CD14-positive monocyte (primary cell): ENCODE measurements around the gene TMEM250. TPM values are rescaled to one million over a fixed set of nuclear protein-coding genes. Genes with fewer than 3 reads are reported as not detected.

Source experiments
- DNase-seq, 3 donors: peaks; one replicate each; pipeline ENCODE4 v3.0.0-alpha.2; 2011 to 2022
- H2AFZ ChIP-seq: 2 replicates; pipeline ENCODE4 v1.6.0; 2012; ENCODE audit warnings: mild to moderate bottlenecking, low read depth, low read length, inconsistent platforms; ENCODE audit not compliant: insufficient read depth, poor library complexity, severe bottlenecking
- H3K27ac ChIP-seq, 2 donors: 1 replicate in 1 of 2; 2 replicates in 1 of 2; pipeline ENCODE4 v1.5.1; 2012 to 2013; ENCODE audit warnings: low read length in 2 of 2, control low read depth in 1 of 2, inconsistent platforms in 1 of 2, low read depth in 1 of 2, mild to moderate bottlenecking in 1 of 2
- H3K27me3 ChIP-seq, 2 donors: one replicate each; pipeline versions ENCODE4 v1.6.0 to v1.6.1; 2011 to 2013; ENCODE audit warnings: low read length in 2 of 2; ENCODE audit not compliant: control insufficient read depth in 2 of 2, insufficient read depth in 2 of 2
- H3K36me3 ChIP-seq, 2 donors: replicated peaks in 1 of 2; 1 replicate in 1 of 2; 2 replicates in 1 of 2; pipeline versions ENCODE4 v1.5.1 to v1.6.1; 2012 to 2013; ENCODE audit warnings: low read length in 2 of 2, control low read depth in 1 of 2, inconsistent platforms in 1 of 2, mild to moderate bottlenecking in 1 of 2; ENCODE audit not compliant: insufficient read depth in 2 of 2, control insufficient read depth in 1 of 2
- H3K4me1 ChIP-seq, 2 donors: 1 replicate in 1 of 2; 2 replicates in 1 of 2; pipeline versions ENCODE4 v1.5.1 to v1.6.1; 2012 to 2013; ENCODE audit warnings: low read length in 2 of 2, control low read depth in 1 of 2, inconsistent platforms in 1 of 2, mild to moderate bottlenecking in 1 of 2, moderate library complexity in 1 of 2; ENCODE audit not compliant: insufficient read depth in 2 of 2, control insufficient read depth in 1 of 2
- H3K4me2 ChIP-seq: replicated peaks from 2 replicates; pipeline ENCODE3; 2012; ENCODE audit warnings: low read length, moderate library complexity, mild to moderate bottlenecking; ENCODE audit not compliant: poor library complexity, severe bottlenecking; ENCODE audit errors: extremely low read depth
- H3K4me3 ChIP-seq, 3 experiments: fragments of 200-600 bp in 1 of 3; sonication (generic) in 1 of 3; replicated peaks in 1 of 3; 1 replicate in 2 of 3; 2 replicates in 1 of 3; pipeline ENCODE4 v1.5.1; 2011 to 2013; ENCODE audit warnings: low read length in 3 of 3, mild to moderate bottlenecking in 3 of 3, control low read depth in 2 of 3, low read depth in 2 of 3, inconsistent platforms in 1 of 3, moderate library complexity in 1 of 3
- H3K79me2 ChIP-seq: 2 replicates; pipeline ENCODE4 v1.6.0; 2012; ENCODE audit warnings: mild to moderate bottlenecking, control low read depth, inconsistent platforms, low read length, moderate library complexity; ENCODE audit not compliant: insufficient read depth
- H3K9ac ChIP-seq: 2 replicates; pipeline ENCODE4 v1.6.0; 2017; ENCODE audit warnings: low read length, mild to moderate bottlenecking; ENCODE audit not compliant: insufficient read depth, poor library complexity, severe bottlenecking
- H3K9me3 ChIP-seq, 2 donors: replicated peaks in 1 of 2; 1 replicate in 1 of 2; 2 replicates in 1 of 2; pipeline versions ENCODE4 v1.5.1 to v1.6.1; 2012 to 2013; ENCODE audit warnings: low read length in 2 of 2, control low read depth in 1 of 2; ENCODE audit not compliant: control insufficient read depth in 1 of 2, insufficient read depth in 1 of 2
- H4K20me1 ChIP-seq: 2 replicates; pipeline ENCODE4 v1.6.0; 2012; ENCODE audit warnings: mild to moderate bottlenecking, low read length, control low read depth, moderate library complexity; ENCODE audit not compliant: insufficient read depth
- H3K27ac Mint-ChIP-seq, 7 donors: one replicate each; pipeline ENCODE4 v1.8.0; 2020; ENCODE audit warnings: mild to moderate bottlenecking in 7 of 7, mixed read lengths in 7 of 7, moderate library complexity in 6 of 7, inconsistent platforms in 2 of 7
- H3K27me3 Mint-ChIP-seq, 3 donors: one replicate each; pipeline ENCODE4 v1.8.0; 2021 to 2022; ENCODE audit warnings: low read depth in 3 of 3, mild to moderate bottlenecking in 3 of 3, mixed read lengths in 3 of 3, moderate library complexity in 3 of 3, inconsistent platforms in 1 of 3
- H3K36me3 Mint-ChIP-seq, 2 donors: one replicate each; pipeline ENCODE4 v1.8.0; 2020; ENCODE audit warnings: mixed read lengths in 2 of 2, inconsistent platforms in 1 of 2, mild to moderate bottlenecking in 1 of 2
- H3K4me1 Mint-ChIP-seq: one replicate; pipeline ENCODE4 v1.8.0; 2020; ENCODE audit warnings: mild to moderate bottlenecking, mixed read lengths
- H3K4me3 Mint-ChIP-seq, 2 donors: one replicate each; pipeline ENCODE4 v1.8.0; 2020; ENCODE audit warnings: mild to moderate bottlenecking in 2 of 2, mixed read lengths in 2 of 2, moderate library complexity in 1 of 2
- H3K9me3 Mint-ChIP-seq, 7 donors: one replicate each; pipeline ENCODE4 v1.8.0; 2020 to 2022; ENCODE audit warnings: mixed read lengths in 7 of 7, mild to moderate bottlenecking in 6 of 7, moderate library complexity in 6 of 7, inconsistent platforms in 2 of 7
- CTCF ChIP-seq: fragments of 200-600 bp; IDR thresholded peaks from one replicate; pipeline ENCODE4 v1.8.0; 2022; ENCODE audit warnings: antibody characterized with exemption, mild to moderate bottlenecking
- WGBS: methylation state at CpG from one replicate; pipeline ENCODE4 v1.1.5; 2013; ENCODE audit warnings: missing lambda C conversion rate; ENCODE audit not compliant: insufficient coverage; 5-methylcytosine and 5-hydroxymethylcytosine counted together
- intact Hi-C, 2 donors: fragments of 100-400 bp; cut with micrococcal nuclease; formaldehyde crosslinking; loops; one replicate each; pipeline versions ENCODE4 v1.15.0 to v1.15.1; 2023
- polyA plus RNA-seq, 3 donors: library from polyadenylated mRNA; depleted of rRNA in 1 of 3; unstranded in 2 of 3; stranded (reverse) in 1 of 3; fragments of 300-500 nt in 2 of 3; fragments of >200 nt in 1 of 3; fragmentation: Illumina TruSeq in 2 of 3; gene quantifications; 1 replicate in 2 of 3; 2 replicates in 1 of 3; pipeline ENCODE4 v1.2.3, GENCODE V29; 2012 to 2021

The TMEM250 gene
- polyA plus RNA-seq, 3 donors, result 11.0 to 38.0 (median 30.9) TPM

- Mint-ChIP-seq H3K4me1 (peaks cover 16% of the 10 kb centered on the region), H3K9me3 (peaks cover 4 to 9% (median 5%) of the 10 kb centered on the region in 7 donors), H3K27me3 (peaks cover 1 to 5% (median 4%) of the 10 kb centered on the region in 3 donors), H3K27ac (peak overlapping the region in 1 of 7 donors; percentile 77), H3K4me3 (peak overlapping the region; percentile 65 to 81), H3K36me3 (no peaks in the 10 kb centered on the region)
- Histone ChIP-seq H3K36me3 (no peaks in the 10 kb centered on the region), H4K20me1 (peaks cover 3% of the 10 kb centered on the region), H3K4me1 (peaks cover 16 to 34% of the 10 kb centered on the region in 2 donors), H3K4me3 (peak overlapping the region in 1 of 3 experiments; percentile 57), H2AFZ (peak overlapping the region; percentile 77), H3K79me2 (peaks cover 10% of the 10 kb centered on the region), H3K4me2 (peak overlapping the region; percentile 68), H3K27ac (no peak overlapping the region), H3K9me3 (no peaks in the 10 kb centered on the region), H3K9ac (no peak overlapping the region), H3K27me3 (peaks cover 0 to 3% of the 10 kb centered on the region in 2 donors)
- DNase-seq, result peak; percentile 67 to 82 (median 74)
- intact Hi-C loops, result loop anchor here (2.0 to 10.0 kb wide), 6 partner anchors 34 to 418 kb away; partner anchors contain the start of gene KCNT1 (in 1 of the 2)
- peak; percentile 97 for TF ChIP-seq CTCF
- WGBS, result 22% methylated on average over 40 of the region's 45 CpGs
Measured at GRCh38 chr9:136122425-136123383, 4.0 kb upstream of the TMEM250 start.

GRCh38 chr9:136121801-136122200 is 3.1 kb upstream of the TMEM250 start:
- H3K27me3 ChIP-seq, result peaks cover 0 to 3% of the 10 kb centered on the region in 2 donors

More at GRCh38 chr9:136121801-136122200, 3.1 kb upstream of the TMEM250 start:
- Mint-ChIP-seq H3K4me3 (no peak overlapping the region), H3K9me3 (peaks cover 4 to 10% (median 5%) of the 10 kb centered on the region in 7 donors), H3K36me3 (no peaks in the 10 kb centered on the region), H3K27ac (no peak overlapping the region), H3K27me3 (peaks cover 1 to 4% (median 3%) of the 10 kb centered on the region in 3 donors), H3K4me1 (peaks cover 18% of the 10 kb centered on the region)
- Histone ChIP-seq H3K36me3 (peaks cover 0 to 1% of the 10 kb centered on the region in 2 donors), H3K9me3 (no peaks in the 10 kb centered on the region), H3K27ac (no peak overlapping the region), H3K4me1 (peaks cover 23 to 43% of the 10 kb centered on the region in 2 donors), H3K9ac (no peak overlapping the region), H3K4me2 (no peak overlapping the region), H2AFZ (no peak overlapping the region), H4K20me1 (peaks cover 11% of the 10 kb centered on the region), H3K4me3 (no peak overlapping the region), H3K79me2 (peaks cover 19% of the 10 kb centered on the region)
- no peak for TF ChIP-seq CTCF
- intact Hi-C loops, result loop anchor here (2.0 to 10.0 kb wide), 6 partner anchors 33 to 417 kb away; partner anchors contain the start of gene KCNT1 (in 1 of the 2)
- no peak for DNase-seq
- 94% methylated on average over 8 of the region's 9 CpGs for WGBS
